ENCODE data around the gene PIK3R2.

GRCh38 chr19:18214779-18215433, 61.9 kb downstream of the PIK3R2 start:
- TF ChIP-seq, protein P1, sequence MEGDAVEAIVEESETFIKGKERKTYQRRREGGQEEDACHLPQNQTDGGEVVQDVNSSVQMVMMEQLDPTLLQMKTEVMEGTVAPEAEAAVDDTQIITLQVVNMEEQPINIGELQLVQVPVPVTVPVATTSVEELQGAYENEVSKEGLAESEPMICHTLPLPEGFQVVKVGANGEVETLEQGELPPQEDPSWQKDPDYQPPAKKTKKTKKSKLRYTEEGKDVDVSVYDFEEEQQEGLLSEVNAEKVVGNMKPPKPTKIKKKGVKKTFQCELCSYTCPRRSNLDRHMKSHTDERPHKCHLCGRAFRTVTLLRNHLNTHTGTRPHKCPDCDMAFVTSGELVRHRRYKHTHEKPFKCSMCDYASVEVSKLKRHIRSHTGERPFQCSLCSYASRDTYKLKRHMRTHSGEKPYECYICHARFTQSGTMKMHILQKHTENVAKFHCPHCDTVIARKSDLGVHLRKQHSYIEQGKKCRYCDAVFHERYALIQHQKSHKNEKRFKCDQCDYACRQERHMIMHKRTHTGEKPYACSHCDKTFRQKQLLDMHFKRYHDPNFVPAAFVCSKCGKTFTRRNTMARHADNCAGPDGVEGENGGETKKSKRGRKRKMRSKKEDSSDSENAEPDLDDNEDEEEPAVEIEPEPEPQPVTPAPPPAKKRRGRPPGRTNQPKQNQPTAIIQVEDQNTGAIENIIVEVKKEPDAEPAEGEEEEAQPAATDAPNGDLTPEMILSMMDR (IDR thresholded peaks at IDR 0.05; ENCODE audit: low read depth, low read length), result no peak
- TF ChIP-seq POLR2A (IDR thresholded peaks at IDR 0.05; ENCODE audit: extremely low read depth, insufficient read length), result no peak
- TF ChIP-seq, protein P2, sequence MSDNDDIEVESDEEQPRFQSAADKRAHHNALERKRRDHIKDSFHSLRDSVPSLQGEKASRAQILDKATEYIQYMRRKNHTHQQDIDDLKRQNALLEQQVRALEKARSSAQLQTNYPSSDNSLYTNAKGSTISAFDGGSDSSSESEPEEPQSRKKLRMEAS (IDR thresholded peaks at IDR 0.05; ENCODE audit: low read depth, low read length), result no peak
- TF ChIP-seq MYC (IDR thresholded peaks at IDR 0.05; ENCODE audit: low read depth, low read length), result no peak

Data from NB4 (cell line).